HepG2 (cell line): ENCODE measurements around the gene TFEB. TPM values are rescaled to one million over a fixed set of nuclear protein-coding genes. Genes with fewer than 3 reads are reported as not detected.

ENCODE experiments used
- ATAC-seq: fragments of 200-7000 bp; cut with Tn5 transposase; 3 replicates; pipeline ENCODE4 v1.9.1; 2020; ENCODE audit warnings: mild to moderate bottlenecking, moderate library complexity
- BruUV-seq: library from RNA; stranded (reverse); fragments of 400-500 nt; replicated peaks from 2 replicates; lab custom pipeline; 2021; lab: Mats Ljungman, UMichigan
- CTCF ChIA-PET: fragments of 300-600 bp; formaldehyde crosslinking; extraction: SDS; loops from one replicate; lab custom pipeline; 2021; ENCODE audit warnings: low total read pairs, inconsistent platforms, low intra/inter-chr PET ratio; lab: Yijun Ruan, JAX
- POLR2A ChIA-PET: fragments of 350-600 bp; sonication (Branson Sonifier 250); formaldehyde crosslinking; loops from one replicate; lab custom pipeline; 2020; ENCODE audit warnings: antibody characterized with exemption, inconsistent platforms; lab: Yijun Ruan, JAX
- DNase-seq: peaks from one replicate; pipeline ENCODE4 v3.0.0-alpha.2; 2015; ENCODE audit warnings: low spot score
- FAIRE-seq: peaks from 3 replicates; lab custom pipeline; 2011; peaks lifted over from hg19 to GRCh38; lab: Jason Lieb, UNC
- H2AFZ ChIP-seq: one replicate; pipeline ENCODE4 v1.6.1; 2011; ENCODE audit warnings: low read length, inconsistent platforms
- H3K27ac ChIP-seq: fragments of 300-600 bp; 3 replicates; pipeline ENCODE4 v1.8.0; 2011; ENCODE audit warnings: mixed run types, mild to moderate bottlenecking, mixed read lengths, low read length, inconsistent platforms; ENCODE audit not compliant: insufficient read depth; ENCODE audit errors: extremely low read length
- H3K27me3 ChIP-seq, 2 experiments: fragments of 200-600 bp in 1 of 2; 2 replicates in 1 of 2; 3 replicates in 1 of 2; pipeline versions ENCODE4 v1.6.0 to v1.8.0; 2011; ENCODE audit warnings: low read length in 2 of 2, mild to moderate bottlenecking in 2 of 2, moderate library complexity in 2 of 2, inconsistent platforms in 1 of 2; ENCODE audit not compliant: insufficient read depth in 2 of 2, control insufficient read depth in 1 of 2
- H3K36me3 ChIP-seq, 2 experiments: fragments of 200-600 bp in 1 of 2; replicated peaks in 1 of 2; 2 replicates in 1 of 2; 3 replicates in 1 of 2; pipeline versions ENCODE4 v1.5.1 to v1.8.0; 2011; ENCODE audit warnings: low read length in 2 of 2, inconsistent platforms in 1 of 2; ENCODE audit not compliant: insufficient read depth in 2 of 2, control insufficient read depth in 1 of 2
- H3K4me1 ChIP-seq: 2 replicates; pipeline ENCODE4 v1.5.1; 2012; ENCODE audit warnings: low read length, inconsistent platforms; ENCODE audit not compliant: insufficient read depth
- H3K4me2 ChIP-seq: 2 replicates; pipeline ENCODE4 v1.6.0; 2011; ENCODE audit warnings: low read depth, low read length, inconsistent platforms
- H3K4me3 ChIP-seq, 3 experiments: fragments of 200-600 bp in 1 of 3; sonication (generic), shearing (Covaris generic) in 1 of 3; replicated peaks in 1 of 3; 2 replicates each; pipeline ENCODE4 v1.5.1; 2011 to 2016; ENCODE audit warnings: low read length in 3 of 3, inconsistent platforms in 2 of 3, low read depth in 2 of 3, mild to moderate bottlenecking in 2 of 3, control low read depth in 1 of 3, mixed read lengths in 1 of 3; ENCODE audit not compliant: insufficient read depth in 1 of 3
- H3K79me2 ChIP-seq: one replicate; pipeline ENCODE4 v1.6.1; 2011; ENCODE audit warnings: low read length, inconsistent platforms; ENCODE audit not compliant: insufficient read depth
- H3K9ac ChIP-seq: 2 replicates; pipeline ENCODE4 v1.6.0; 2011; ENCODE audit warnings: mild to moderate bottlenecking, low read depth, low read length, inconsistent platforms; ENCODE audit not compliant: insufficient read depth
- H3K9me3 ChIP-seq: 2 replicates; pipeline ENCODE4 v1.5.1; 2012; ENCODE audit warnings: mild to moderate bottlenecking, low read length
- H4K20me1 ChIP-seq: 2 replicates; pipeline ENCODE4 v1.6.0; 2011; ENCODE audit warnings: inconsistent platforms, mild to moderate bottlenecking, low read length, moderate library complexity; ENCODE audit not compliant: insufficient read depth
- KDM1A ChIP-seq: IDR thresholded peaks from 2 replicates; pipeline ENCODE4 v1.6.1; 2016; ENCODE audit warnings: missing compliant biosample characterization
- NFRKB ChIP-seq: fragments of 450-650 bp; IDR thresholded peaks from 2 replicates; pipeline ENCODE4 v1.6.1; 2017
- ZNF101 ChIP-seq: sonication (generic); formaldehyde crosslinking; IDR thresholded peaks from 2 replicates; pipeline ENCODE4 v1.4.0; 2020; ENCODE audit warnings: mild to moderate bottlenecking, low read depth, missing genetic modification reagents, borderline replicate concordance
- ZNF335 ChIP-seq: sonication (generic); formaldehyde crosslinking; IDR thresholded peaks from 2 replicates; pipeline ENCODE4 v1.4.0; 2020; ENCODE audit warnings: missing genetic modification reagents
- ZNF577 ChIP-seq: sonication (generic); formaldehyde crosslinking; IDR thresholded peaks from 2 replicates; pipeline ENCODE4 v1.4.0; 2020; ENCODE audit warnings: mild to moderate bottlenecking, low read depth, missing genetic modification reagents, borderline replicate concordance
- ZNF629 ChIP-seq: sonication (generic); formaldehyde crosslinking; conservative IDR thresholded peaks from 2 replicates; pipeline ENCODE4 v1.5.0; 2020; ENCODE audit warnings: missing genetic modification reagents
- ZNF644 ChIP-seq: IDR thresholded peaks from 2 replicates; pipeline ENCODE4 v1.6.1; 2016; ENCODE audit warnings: low read depth
- WGBS: methylation state at CpG from one replicate; pipeline ENCODE4 v1.1.6; 2017; ENCODE audit warnings: low lambda C conversion rate; 5-methylcytosine and 5-hydroxymethylcytosine counted together
- in situ Hi-C: cut with HindIII; loops from 2 replicates; pipeline ENCODE4 v1.10.0; 2017; ENCODE audit warnings: low pct_unique_long_range_greater_than_20kb; ENCODE audit not compliant: extremely low pct_ligation_motif_present
- intact Hi-C: fragments of 100-400 bp; cut with micrococcal nuclease; formaldehyde crosslinking; loops from one replicate; pipeline ENCODE4 v1.10.0; 2022; ENCODE audit not compliant: unreplicated experiment
- polyA plus RNA-seq, 8 experiments: library from polyadenylated mRNA; depleted of rRNA in 3 of 8; stranded (reverse) in 7 of 8; unstranded in 1 of 8; fragments of >200 nt; fragmentation: Illumina TruSeq in 4 of 8; extraction: Trizol in 4 of 8; gene quantifications; 2 replicates each; pipeline versions ENCODE4 v1.2.1 to v1.2.3, GENCODE V29; 2011 to 2016; ENCODE audit warnings: low read depth in 4 of 8, missing spikeins in 1 of 8, mixed read lengths in 1 of 8; ENCODE audit not compliant: insufficient read depth in 1 of 8
- total RNA-seq, 5 experiments: library from RNA; depleted of rRNA; stranded (reverse); fragments of >200 nt; fragmentation: Illumina TruSeq; extraction: Trizol; gene quantifications; 2 replicates each; pipeline ENCODE4 v1.2.3, GENCODE V29; 2016; ENCODE audit warnings: low read depth in 1 of 5
- TF ChIP-seq, protein P1 (sequence below): sonication (generic); formaldehyde crosslinking; IDR thresholded peaks from 2 replicates; pipeline ENCODE4 v1.4.0; 2020; ENCODE audit warnings: missing genetic modification reagents
- TF ChIP-seq, protein P2 (sequence below): sonication (generic); formaldehyde crosslinking; IDR thresholded peaks from 2 replicates; pipeline ENCODE4 v1.8.0; 2022; ENCODE audit warnings: mild to moderate bottlenecking, missing genetic modification reagents, borderline replicate concordance
- TF ChIP-seq, protein P3 (sequence below): sonication (generic); formaldehyde crosslinking; IDR thresholded peaks from 2 replicates; pipeline ENCODE4 v1.4.0; 2020; ENCODE audit warnings: missing genetic modification reagents, low read depth, mild to moderate bottlenecking, borderline replicate concordance

The TFEB gene
- total and polyA plus RNA-seq, 2 of the 13 experiments (the other 11 are each of a cell fraction or from before 2014, with no cell fraction given): 13.3 to 18.7 TPM

DNA sequence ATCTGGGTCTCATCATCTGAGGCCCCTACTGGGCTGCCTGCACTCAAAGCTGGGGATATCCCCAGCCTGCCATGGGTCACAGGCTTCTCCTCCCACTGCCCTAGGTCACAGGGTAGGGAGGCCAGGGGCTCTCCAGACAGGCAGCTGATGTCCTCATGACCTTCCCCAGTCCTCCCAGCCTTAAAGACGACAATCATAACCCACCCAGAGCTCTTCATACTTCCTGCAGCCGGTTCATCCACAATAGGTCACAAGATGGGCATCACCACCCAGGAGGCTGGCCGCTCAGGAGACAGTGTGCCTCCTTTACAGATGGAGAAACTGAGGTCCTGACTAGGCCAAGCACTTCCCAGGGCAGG is 15.2 kb downstream of the TFEB start:
- Histone ChIP-seq H3K4me2 (no peak overlapping the region), H3K4me3 (no peak overlapping the region), H3K27me3 (no peaks in the 10 kb centered on the region), H3K9ac (no peak overlapping the region), H4K20me1 (no peaks in the 10 kb centered on the region), H3K9me3 (no peaks in the 10 kb centered on the region), H3K4me1 (peaks cover 38% of the 10 kb centered on the region), H3K36me3 (no peaks in the 10 kb centered on the region; a peak in 1 of 5 replicates), H2AFZ (no peak overlapping the region)
- CTCF ChIA-PET: no interaction called here
- intact Hi-C loops: loop anchor here (10.0 kb wide), 1 partner anchor 325 kb away; no protein-coding TSS in a partner anchor
- no peak for DNase-seq
- POLR2A ChIA-PET: interaction anchor here (1.9 kb wide), 1 partner anchor 14 kb away, joined by 8 read pairs; no protein-coding TSS in a partner anchor
- WGBS: 85% methylated on average over 3 of the region's 3 CpGs
- no peak for FAIRE-seq
- in situ Hi-C loops: no loop called here
- TF ChIP-seq ZNF335: no peak
- TF ChIP-seq ZNF629 (CRISPR knock-in tag): 0 out of 2 replicates have a peak, but pooled peaks have one; percentile 20
- TF ChIP-seq, all 625 proteins: peak for 1
- BruUV-seq: no TSS peak
- Histone ChIP-seq H3K27ac (no peak overlapping the region), H3K79me2 (peaks cover 3% of the 10 kb centered on the region)
- ATAC-seq: no peak

DNA sequence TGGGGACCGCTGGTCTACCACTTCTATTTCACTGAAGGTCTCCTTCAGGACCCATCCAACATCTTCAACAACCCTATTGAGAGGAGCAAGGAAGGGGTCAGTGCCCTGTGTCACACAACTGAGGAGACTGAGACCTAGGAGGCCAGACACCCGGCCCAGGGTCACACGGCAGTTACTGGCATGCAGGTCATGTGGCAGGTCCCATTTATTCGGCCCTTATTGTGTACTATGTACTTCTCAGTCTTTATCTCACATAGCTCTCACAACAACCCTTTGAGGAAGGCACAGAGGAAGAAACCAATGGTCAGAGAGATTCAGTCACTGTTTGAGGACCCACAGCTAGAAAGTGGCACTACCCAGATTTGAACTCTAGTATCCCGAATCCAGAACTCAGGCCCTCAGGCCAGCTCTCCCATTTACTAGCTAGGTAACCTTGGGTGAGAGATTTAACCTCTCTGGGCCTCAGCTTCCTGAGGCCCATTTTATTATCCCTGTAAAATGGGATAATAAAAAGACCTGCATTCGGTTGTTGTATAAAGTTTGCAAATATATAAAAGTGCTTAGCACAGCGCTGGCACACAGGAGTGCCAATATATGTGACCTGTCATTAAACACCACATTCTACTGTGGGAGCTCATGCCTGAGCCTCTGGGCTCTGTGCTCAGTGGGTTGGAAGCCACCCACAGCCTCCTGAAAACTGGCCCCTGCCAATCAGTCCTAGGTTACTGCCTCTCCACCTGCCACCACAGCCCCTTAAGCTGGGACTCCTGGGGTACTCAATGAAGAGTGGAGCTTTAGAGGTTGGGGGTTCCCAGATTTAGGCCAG is 15.8 kb downstream of the TFEB start:
- intact Hi-C loops: loop anchor here (10.0 kb wide), 1 partner anchor 325 kb away; no protein-coding TSS in a partner anchor

More for the DNA sequence above, 15.8 kb downstream of the TFEB start:
- peaks cover 3% of the 10 kb centered on the region for H3K79me2 ChIP-seq
- no peak for DNase-seq
- WGBS: 92% methylated on average over 7 of the region's 7 CpGs
- H3K4me3 ChIP-seq: no peak overlapping the region
- no peaks in the 10 kb centered on the region for H3K9me3 ChIP-seq
- H3K9ac ChIP-seq: no peak overlapping the region
- no peak for ATAC-seq
- H3K27me3 ChIP-seq: no peaks in the 10 kb centered on the region
- BruUV-seq: no TSS peak
- no peaks in the 10 kb centered on the region; a peak in 1 of 5 replicates for H3K36me3 ChIP-seq
- no peak overlapping the region for H3K4me2 ChIP-seq
- H3K27ac ChIP-seq: no peak overlapping the region
- in situ Hi-C loops: loop anchor here (10.0 kb wide), 1 partner anchor 325 kb away; no protein-coding TSS in a partner anchor
- no peaks in the 10 kb centered on the region for H4K20me1 ChIP-seq
- H3K4me1 ChIP-seq: peaks cover 33% of the 10 kb centered on the region
- CTCF ChIA-PET: no interaction called here
- FAIRE-seq: no peak
- no peak for TF ChIP-seq ZNF644
- TF ChIP-seq, protein P1, sequence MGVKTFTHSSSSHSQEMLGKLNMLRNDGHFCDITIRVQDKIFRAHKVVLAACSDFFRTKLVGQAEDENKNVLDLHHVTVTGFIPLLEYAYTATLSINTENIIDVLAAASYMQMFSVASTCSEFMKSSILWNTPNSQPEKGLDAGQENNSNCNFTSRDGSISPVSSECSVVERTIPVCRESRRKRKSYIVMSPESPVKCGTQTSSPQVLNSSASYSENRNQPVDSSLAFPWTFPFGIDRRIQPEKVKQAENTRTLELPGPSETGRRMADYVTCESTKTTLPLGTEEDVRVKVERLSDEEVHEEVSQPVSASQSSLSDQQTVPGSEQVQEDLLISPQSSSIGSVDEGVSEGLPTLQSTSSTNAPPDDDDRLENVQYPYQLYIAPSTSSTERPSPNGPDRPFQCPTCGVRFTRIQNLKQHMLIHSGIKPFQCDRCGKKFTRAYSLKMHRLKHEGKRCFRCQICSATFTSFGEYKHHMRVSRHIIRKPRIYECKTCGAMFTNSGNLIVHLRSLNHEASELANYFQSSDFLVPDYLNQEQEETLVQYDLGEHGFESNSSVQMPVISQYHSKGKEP (CRISPR knock-in tag): no peak
- TF ChIP-seq, protein P2, sequence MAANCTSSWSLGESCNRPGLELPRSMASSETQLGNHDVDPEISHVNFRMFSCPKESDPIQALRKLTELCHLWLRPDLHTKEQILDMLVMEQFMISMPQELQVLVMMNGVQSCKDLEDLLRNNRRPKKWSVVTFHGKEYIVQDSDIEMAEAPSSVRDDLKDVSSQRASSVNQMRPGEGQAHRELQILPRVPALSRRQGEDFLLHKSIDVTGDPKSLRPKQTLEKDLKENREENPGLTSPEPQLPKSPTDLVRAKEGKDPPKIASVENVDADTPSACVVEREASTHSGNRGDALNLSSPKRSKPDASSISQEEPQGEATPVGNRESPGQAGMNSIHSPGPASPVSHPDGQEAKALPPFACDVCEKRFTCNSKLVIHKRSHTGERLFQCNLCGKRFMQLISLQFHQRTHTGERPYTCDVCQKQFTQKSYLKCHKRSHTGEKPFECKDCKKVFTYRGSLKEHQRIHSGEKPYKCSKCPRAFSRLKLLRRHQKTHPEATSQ (CRISPR knock-in tag): no peak
- no peak for TF ChIP-seq NFRKB
- TF ChIP-seq ZNF577 (CRISPR knock-in tag): no peak
- TF ChIP-seq ZNF101 (CRISPR knock-in tag): no peak
- TF ChIP-seq, protein P3, sequence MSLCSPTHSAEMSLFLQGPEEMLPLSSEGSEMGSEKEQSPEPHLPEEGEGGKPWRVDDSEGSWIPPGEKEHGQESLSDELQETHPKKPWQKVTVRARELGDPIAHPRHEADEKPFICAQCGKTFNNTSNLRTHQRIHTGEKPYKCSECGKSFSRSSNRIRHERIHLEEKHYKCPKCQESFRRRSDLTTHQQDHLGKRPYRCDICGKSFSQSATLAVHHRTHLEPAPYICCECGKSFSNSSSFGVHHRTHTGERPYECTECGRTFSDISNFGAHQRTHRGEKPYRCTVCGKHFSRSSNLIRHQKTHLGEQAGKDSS (CRISPR knock-in tag): no peak
- TF ChIP-seq KDM1A (CRISPR knock-in tag): no peak
- H2AFZ ChIP-seq: no peak overlapping the region
- POLR2A ChIA-PET: interaction anchor here (1.9 kb wide), 1 partner anchor 15 kb away, joined by 8 read pairs; no protein-coding TSS in a partner anchor
